ENCODE measurements around the gene OVCH1.
A peak's percentile ranks its signal among the peaks of the same experiment; 100 is the strongest.

- no peak for TF ChIP-seq CTCF (IDR thresholded peaks at IDR 0.05)
- no peak for TF ChIP-seq POLR2A (IDR thresholded peaks at IDR 0.05)
- TF ChIP-seq POLR2AphosphoS5 (IDR thresholded peaks at IDR 0.05; ENCODE audit: insufficient read depth in 1 of 2, low read depth in 1 of 2) = peak in 1 of 2 donors; percentile 21
These were observed 45.5 kb upstream of the OVCH1 start for GRCh38 chr12:29543036-29543435.
